WTC11 (cell line): ENCODE results near the gene MFF.

ENCODE experiments used
- CTCF ChIP-seq: fragments of 200-600 bp; IDR thresholded peaks from 2 replicates; pipeline ENCODE4 v1.8.0; 2022; ENCODE audit warnings: antibody characterized with exemption
- ESRRA ChIP-seq: sonication (generic); formaldehyde crosslinking; IDR thresholded peaks from 2 replicates; pipeline ENCODE4 v1.8.1; 2022; ENCODE audit warnings: mild to moderate bottlenecking, missing genetic modification reagents, borderline replicate concordance
- FOXP1 ChIP-seq: sonication (generic); formaldehyde crosslinking; IDR thresholded peaks from 2 replicates; pipeline ENCODE4 v1.8.0; 2022; ENCODE audit warnings: missing genetic modification reagents, mild to moderate bottlenecking, moderate library complexity, borderline replicate concordance
- GABPB1 ChIP-seq: sonication (generic); formaldehyde crosslinking; IDR thresholded peaks from 2 replicates; pipeline ENCODE4 v1.8.1; 2023; ENCODE audit warnings: mild to moderate bottlenecking, missing genetic modification reagents
- KAT7 ChIP-seq: sonication (generic); formaldehyde crosslinking; IDR thresholded peaks from 2 replicates; pipeline ENCODE4 v1.8.1; 2023; ENCODE audit warnings: missing genetic modification reagents, mild to moderate bottlenecking, borderline replicate concordance
- MAX ChIP-seq: sonication (generic); formaldehyde crosslinking; IDR thresholded peaks from 2 replicates; pipeline ENCODE4 v1.8.0; 2022; ENCODE audit warnings: mild to moderate bottlenecking, missing genetic modification reagents
- NFYB ChIP-seq: sonication (generic); formaldehyde crosslinking; conservative IDR thresholded peaks from 2 replicates; pipeline ENCODE4 v1.8.0; 2022; ENCODE audit warnings: low read depth, missing genetic modification reagents
- OVOL2 ChIP-seq: fragments of 250-450 bp; sonication (Bioruptor Pico); IDR thresholded peaks from 2 replicates; pipeline ENCODE4 v1.9.0; 2021; ENCODE audit warnings: mild to moderate bottlenecking, borderline replicate concordance
- PRRX2 ChIP-seq: fragments of 250-450 bp; sonication (Bioruptor Pico); IDR thresholded peaks from 2 replicates; pipeline ENCODE4 v1.8.0; 2021; ENCODE audit warnings: mild to moderate bottlenecking
- USF2 ChIP-seq: sonication (generic); formaldehyde crosslinking; IDR thresholded peaks from 2 replicates; pipeline ENCODE4 v1.8.1; 2023; ENCODE audit warnings: mild to moderate bottlenecking, missing genetic modification reagents, moderate library complexity
- ZNF138 ChIP-seq: sonication (generic); formaldehyde crosslinking; conservative IDR thresholded peaks from 2 replicates; pipeline ENCODE4 v1.8.1; 2022; ENCODE audit warnings: mild to moderate bottlenecking, moderate library complexity, missing genetic modification reagents
- ZNF232 ChIP-seq: sonication (generic); formaldehyde crosslinking; IDR thresholded peaks from 2 replicates; pipeline ENCODE4 v1.8.0; 2022; ENCODE audit warnings: mild to moderate bottlenecking, missing genetic modification reagents
- ZNF512 ChIP-seq: sonication (generic); formaldehyde crosslinking; IDR thresholded peaks from 2 replicates; pipeline ENCODE4 v1.8.1; 2022; ENCODE audit warnings: missing genetic modification reagents, borderline replicate concordance
- TF ChIP-seq, protein P1 (sequence below): sonication (generic); formaldehyde crosslinking; IDR thresholded peaks from 2 replicates; pipeline ENCODE4 v1.8.1; 2023; ENCODE audit warnings: mild to moderate bottlenecking, missing genetic modification reagents

DNA sequence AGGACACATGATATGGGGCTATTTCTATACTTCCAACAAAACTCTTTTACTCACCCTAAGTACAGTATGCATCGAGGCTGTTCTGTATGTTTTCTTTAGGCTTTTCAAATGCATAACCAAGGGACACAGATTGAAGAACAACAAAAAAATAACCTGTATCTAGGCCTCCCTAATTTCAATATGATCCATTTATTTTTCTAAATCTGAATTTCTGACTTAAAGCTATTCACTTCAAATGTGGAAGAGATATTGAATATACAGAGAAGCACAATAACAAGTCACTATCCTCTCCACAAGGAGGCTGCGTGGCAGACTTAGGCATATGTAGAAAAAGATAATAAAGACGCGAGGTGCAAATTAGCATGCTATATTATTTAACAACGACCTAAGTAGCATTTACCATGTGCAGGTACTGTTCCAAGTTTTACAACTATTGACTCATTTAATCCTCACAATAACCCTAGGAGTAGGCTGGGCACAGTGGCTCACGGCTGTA lies 39.3 kb upstream of the MFF start:
- TF ChIP-seq KAT7 (CRISPR knock-in tag) = no peak
- TF ChIP-seq CTCF = no peak
- TF ChIP-seq GABPB1 (CRISPR knock-in tag) = no peak
- TF ChIP-seq USF2 = no peak
- TF ChIP-seq ESRRA (CRISPR knock-in tag) = no peak
- no peak for TF ChIP-seq NFYB (CRISPR knock-in tag)
- TF ChIP-seq MAX (CRISPR knock-in tag) = no peak
- TF ChIP-seq ZNF512 (CRISPR knock-in tag) = no peak
- TF ChIP-seq PRRX2 = no peak
- TF ChIP-seq ZNF138 (CRISPR knock-in tag) = no peak
- TF ChIP-seq, protein P1, sequence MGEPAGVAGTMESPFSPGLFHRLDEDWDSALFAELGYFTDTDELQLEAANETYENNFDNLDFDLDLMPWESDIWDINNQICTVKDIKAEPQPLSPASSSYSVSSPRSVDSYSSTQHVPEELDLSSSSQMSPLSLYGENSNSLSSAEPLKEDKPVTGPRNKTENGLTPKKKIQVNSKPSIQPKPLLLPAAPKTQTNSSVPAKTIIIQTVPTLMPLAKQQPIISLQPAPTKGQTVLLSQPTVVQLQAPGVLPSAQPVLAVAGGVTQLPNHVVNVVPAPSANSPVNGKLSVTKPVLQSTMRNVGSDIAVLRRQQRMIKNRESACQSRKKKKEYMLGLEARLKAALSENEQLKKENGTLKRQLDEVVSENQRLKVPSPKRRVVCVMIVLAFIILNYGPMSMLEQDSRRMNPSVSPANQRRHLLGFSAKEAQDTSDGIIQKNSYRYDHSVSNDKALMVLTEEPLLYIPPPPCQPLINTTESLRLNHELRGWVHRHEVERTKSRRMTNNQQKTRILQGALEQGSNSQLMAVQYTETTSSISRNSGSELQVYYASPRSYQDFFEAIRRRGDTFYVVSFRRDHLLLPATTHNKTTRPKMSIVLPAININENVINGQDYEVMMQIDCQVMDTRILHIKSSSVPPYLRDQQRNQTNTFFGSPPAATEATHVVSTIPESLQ (CRISPR knock-in tag) = no peak
- no peak for TF ChIP-seq OVOL2 (CRISPR knock-in tag)
- no peak for TF ChIP-seq ZNF232 (CRISPR knock-in tag)
- no peak for TF ChIP-seq FOXP1
